Fibroblast of peridontal ligament (primary cell): Measurements from ENCODE around the gene KCNK3.
A peak's percentile ranks its signal among the peaks of the same experiment; 100 is the strongest.
"Not testable (repeated sequence)": the region's sequence is repeated elsewhere in the genome, so short reads cannot be mapped to it uniquely, and the experiment has no call there.

ENCODE experiments used
- DNase-seq: peaks from one replicate; pipeline ENCODE4 v3.0.0-alpha.2; 2010; ENCODE audit errors: extremely low read depth

The KCNK3 gene

GRCh38 chr2:26754972-26755670 is 62.6 kb downstream of the KCNK3 start:
- DNase-seq = no peak

- no peak for DNase-seq
Observed at GRCh38 chr2:26756337-26756736, 63.8 kb downstream of the KCNK3 start.

DNA sequence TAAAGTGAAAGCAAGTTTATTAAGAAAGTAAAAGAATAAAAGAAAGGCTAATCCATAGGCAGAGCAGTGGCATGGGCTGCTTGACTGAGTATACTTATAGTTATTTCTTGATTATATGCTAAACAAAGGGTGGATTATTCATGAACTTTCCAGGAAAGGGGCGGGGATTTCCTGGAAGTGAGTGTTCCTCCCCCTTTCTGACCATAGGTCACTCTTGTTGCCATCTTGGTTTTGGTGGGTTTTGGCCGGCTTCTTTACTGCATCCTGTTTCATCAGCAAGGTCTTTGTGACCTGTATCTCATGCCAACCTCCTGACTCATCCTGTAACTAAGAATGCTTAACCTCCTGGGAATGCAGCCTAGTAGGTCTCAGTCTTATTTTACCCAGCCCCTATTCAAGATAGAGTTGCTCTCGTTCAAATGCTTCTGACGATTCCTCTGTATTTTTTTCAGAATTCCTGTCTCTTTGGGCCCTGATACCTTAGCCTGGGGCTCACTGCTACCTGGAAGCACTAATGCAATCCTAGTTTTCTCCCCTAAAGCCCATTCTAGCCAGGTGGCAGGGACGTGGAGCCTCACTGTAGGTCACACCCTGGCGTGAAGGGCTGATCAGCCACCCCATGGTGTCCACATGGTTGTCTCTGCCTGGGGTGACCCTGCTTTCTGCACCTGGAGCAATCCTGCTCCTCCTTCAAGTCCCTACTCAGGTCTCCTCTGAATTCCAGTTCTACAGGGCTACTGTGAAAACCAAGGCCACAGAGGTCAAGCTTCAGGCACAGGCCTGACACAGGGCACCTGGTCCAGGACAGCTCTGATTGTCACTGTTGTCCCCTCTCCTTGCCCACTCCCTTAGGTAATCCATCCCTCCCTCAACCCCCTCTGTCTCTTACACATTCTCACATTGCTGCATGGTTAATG is 65.6 kb downstream of the KCNK3 start:
- DNase-seq = peak; percentile 99

- no peak for DNase-seq
Observed at GRCh38 chr2:26758790-26759321, 66.3 kb downstream of the KCNK3 start.

- DNase-seq = no peak
Observed at GRCh38 chr2:26759845-26760244, 67.3 kb downstream of the KCNK3 start.

- DNase-seq = not testable (repeated sequence)
Observed at GRCh38 chr2:26760991-26761390, 68.5 kb downstream of the KCNK3 start.

GRCh38 chr2:26763019-26763418 is 70.5 kb downstream of the KCNK3 start:
- no peak for DNase-seq

GRCh38 chr2:26764078-26764887 is 71.8 kb downstream of the KCNK3 start, which contains the start of gene SLC35F6:
SLC35F6 (plus strand) TSS chr2:26764284; CDS start chr2:26764350, 66 bp downstream.
- DNase-seq = peak; percentile 69

GRCh38 chr2:26764906-26765305 is 72.4 kb downstream of the KCNK3 start:
- no peak for DNase-seq

DNA sequence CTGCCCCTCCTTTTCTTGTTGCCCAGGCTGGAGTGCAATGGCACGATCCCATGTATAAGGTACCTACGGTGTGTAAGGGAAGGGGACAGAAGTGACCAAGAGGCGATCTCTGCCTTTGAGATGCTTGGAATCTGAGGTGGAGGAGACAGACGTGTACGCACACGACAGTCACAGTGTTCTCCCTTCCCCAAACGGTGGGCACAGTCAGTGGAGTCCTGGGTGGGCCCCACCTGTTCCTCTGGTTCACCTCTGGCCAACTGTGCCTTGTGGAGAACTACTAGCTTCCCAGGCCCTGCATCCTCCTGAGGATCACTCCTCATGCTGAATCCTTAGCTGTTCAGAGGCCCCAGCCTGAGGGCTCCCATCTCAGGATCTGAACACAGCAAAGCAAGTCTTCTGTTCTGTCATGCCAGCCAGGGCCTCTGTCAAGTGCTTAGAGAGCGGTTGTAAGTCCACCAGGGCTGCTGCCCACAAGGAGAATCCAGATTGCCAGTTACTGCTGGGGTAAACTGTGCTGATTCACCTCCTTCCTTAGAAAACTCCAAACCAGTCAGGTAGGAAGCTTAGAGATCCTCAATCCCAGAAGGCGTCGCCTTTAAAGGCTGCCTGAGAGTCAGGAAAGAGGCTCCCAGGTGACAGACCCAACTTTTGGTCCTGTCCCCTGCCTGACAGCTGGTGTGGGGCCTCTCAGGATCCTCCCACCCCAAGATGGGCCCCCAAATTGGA is 73.1 kb downstream of the KCNK3 start:
- no peak for DNase-seq

DNA sequence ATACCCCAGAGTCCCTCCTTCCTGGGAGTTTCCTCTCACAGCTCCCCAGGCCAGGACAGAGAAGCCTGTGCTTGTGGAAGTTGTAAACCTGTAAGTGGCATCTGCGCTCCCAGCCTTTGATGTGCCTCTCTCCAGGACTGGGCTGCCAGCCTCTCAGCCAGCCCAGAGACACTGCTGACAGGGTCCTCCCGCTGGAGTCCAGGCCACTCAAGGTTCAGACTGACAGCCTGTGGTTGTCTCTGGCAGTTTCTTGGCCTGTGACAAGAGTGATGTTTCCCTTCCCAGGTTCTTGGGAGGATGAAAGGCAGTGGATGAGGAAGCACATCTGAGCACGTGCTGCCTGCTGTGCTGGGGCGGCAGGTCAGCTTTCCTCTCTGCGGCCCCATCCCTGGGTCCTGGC is 74.6 kb downstream of the KCNK3 start:
- no peak for DNase-seq

DNA sequence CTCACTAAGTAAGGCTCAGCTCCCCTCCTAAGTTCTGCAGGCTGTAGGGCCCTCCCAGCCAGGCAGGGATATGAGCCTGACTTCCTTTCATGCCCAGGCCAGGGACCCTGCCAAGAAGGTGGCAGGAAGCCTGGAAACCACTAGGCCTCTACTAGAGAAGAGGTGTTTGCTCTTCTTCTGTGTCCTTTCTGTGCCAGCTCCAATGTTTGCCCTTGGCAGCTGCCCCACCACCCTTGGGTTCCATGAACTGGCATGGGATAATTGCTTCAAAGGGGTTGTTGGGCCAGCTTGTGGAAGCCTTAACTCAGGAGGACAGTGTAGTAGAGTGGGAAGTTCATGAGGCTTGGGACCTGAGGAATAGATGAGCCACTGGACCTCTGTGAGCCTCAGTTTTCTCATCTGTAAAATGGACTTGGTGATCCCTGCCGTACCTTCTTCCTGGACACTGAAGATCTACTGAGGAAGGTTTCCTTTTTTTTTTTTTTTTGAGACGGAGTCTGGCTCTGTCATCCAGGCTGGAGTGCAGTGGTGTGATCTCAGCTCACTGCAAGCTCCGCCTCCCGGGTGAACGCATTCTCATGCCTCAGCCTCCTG is 75.5 kb downstream of the KCNK3 start:
- DNase-seq = no peak

- no peak for DNase-seq
Observed at GRCh38 chr2:26768759-26769088, 76.2 kb downstream of the KCNK3 start.

- DNase-seq = no peak
Observed at GRCh38 chr2:26769089-26769761, 76.7 kb downstream of the KCNK3 start.

DNA sequence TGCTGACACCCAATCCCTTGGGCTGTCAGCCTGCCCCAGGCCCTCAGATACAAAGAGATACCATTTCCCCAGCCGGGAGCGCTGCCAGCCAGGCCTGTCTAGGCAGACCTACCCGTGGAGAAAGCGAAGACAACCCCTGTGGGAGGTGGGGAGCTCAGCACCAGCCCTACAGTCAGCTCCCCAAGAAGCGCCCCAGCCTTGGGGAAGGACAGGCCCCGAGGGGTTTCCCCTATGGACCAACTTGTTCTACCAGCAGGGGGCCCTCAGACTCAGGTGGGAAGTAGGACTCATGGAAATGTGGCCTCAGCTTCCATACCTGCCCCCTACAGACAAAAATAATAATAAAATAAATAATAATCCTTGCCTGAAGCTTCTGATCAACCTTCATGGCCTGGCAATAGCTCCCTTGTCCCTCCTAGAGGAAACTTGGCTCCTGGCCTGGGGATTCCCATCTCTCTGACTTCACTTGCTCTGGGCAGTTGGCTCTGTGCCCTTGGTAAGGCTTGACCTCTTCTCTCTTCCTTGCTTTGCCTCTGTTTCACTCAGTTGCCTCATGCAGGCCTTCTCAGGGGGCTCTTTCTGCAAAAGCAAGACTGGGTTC is 78.6 kb downstream of the KCNK3 start:
- DNase-seq = peak; percentile 90

GRCh38 chr2:26772064-26773001 is 79.8 kb downstream of the KCNK3 start:
- DNase-seq = peak; percentile 75

GRCh38 chr2:26776195-26776800 is 83.8 kb downstream of the KCNK3 start:
- no peak for DNase-seq

GRCh38 chr2:26778098-26778497 is 85.6 kb downstream of the KCNK3 start:
- DNase-seq = no peak
